OCI-LY1 (cell line): ENCODE data around the gene DCLRE1A.

Source experiments
- H2AFZ ChIP-seq: fragments of 200-600 bp; sonication (generic), shearing (Covaris generic); 2 replicates; pipeline ENCODE4 v1.6.0; 2014; ENCODE audit warnings: antibody characterized with exemption, mild to moderate bottlenecking, low read length
- H3F3A ChIP-seq: fragments of 200-600 bp; sonication (generic), shearing (Covaris generic); 2 replicates; pipeline ENCODE4 v1.6.0; 2014; ENCODE audit warnings: mild to moderate bottlenecking, antibody characterized with exemption, low read length, moderate library complexity; ENCODE audit not compliant: insufficient read depth
- H3K27ac ChIP-seq: fragments of 200-600 bp; sonication (generic); 2 replicates; pipeline ENCODE4 v1.5.1; 2014; ENCODE audit warnings: low read length, mixed run types, mild to moderate bottlenecking, low read depth; ENCODE audit not compliant: poor library complexity, severe bottlenecking
- H3K27me3 ChIP-seq: fragments of 200-600 bp; sonication (generic); 2 replicates; pipeline ENCODE4 v1.6.0; 2014; ENCODE audit warnings: antibody characterized with exemption, mild to moderate bottlenecking, low read length, moderate library complexity; ENCODE audit not compliant: insufficient read depth
- H3K36me3 ChIP-seq: fragments of 200-600 bp; sonication (generic); 2 replicates; pipeline ENCODE4 v1.6.1; 2014; ENCODE audit warnings: mild to moderate bottlenecking, antibody characterized with exemption, low read length, moderate library complexity, mixed read lengths; ENCODE audit not compliant: insufficient read depth
- H3K4me1 ChIP-seq: fragments of 200-600 bp; sonication (generic); 2 replicates; pipeline ENCODE4 v1.5.1; 2014; ENCODE audit warnings: mild to moderate bottlenecking, low read length, moderate library complexity; ENCODE audit not compliant: insufficient read depth, severe bottlenecking
- H3K4me2 ChIP-seq: fragments of 200-600 bp; sonication (generic), shearing (Covaris generic); 2 replicates; pipeline ENCODE4 v1.6.1; 2014; ENCODE audit warnings: low read length
- H3K4me3 ChIP-seq: fragments of 200-600 bp; sonication (generic); 2 replicates; pipeline ENCODE4 v1.5.1; 2014; ENCODE audit warnings: low read length, low read depth, mild to moderate bottlenecking, mixed read lengths; ENCODE audit not compliant: poor library complexity, severe bottlenecking
- H3K79me2 ChIP-seq: fragments of 200-600 bp; shearing (Covaris generic); 2 replicates; pipeline ENCODE4 v1.6.1; 2016; ENCODE audit warnings: mixed run types, low read length, mixed read lengths; ENCODE audit not compliant: insufficient read depth
- H3K9ac ChIP-seq: fragments of 200-600 bp; sonication (generic), shearing (Covaris generic); 2 replicates; pipeline ENCODE4 v1.6.1; 2014; ENCODE audit warnings: mild to moderate bottlenecking, low read length, mixed read lengths
- H3K9me2 ChIP-seq: fragments of 200-600 bp; sonication (generic), shearing (Covaris generic); 2 replicates; pipeline ENCODE4 v1.6.1; 2014; ENCODE audit warnings: low read depth, mild to moderate bottlenecking, low read length, mixed read lengths
- H3K9me3 ChIP-seq: fragments of 200-600 bp; shearing (Covaris generic); 2 replicates; pipeline ENCODE4 v1.6.1; 2014; ENCODE audit warnings: low read length, mixed read lengths
- H4K20me1 ChIP-seq: fragments of 200-600 bp; sonication (generic), shearing (Covaris generic); 2 replicates; pipeline ENCODE4 v1.6.0; 2016; ENCODE audit warnings: mild to moderate bottlenecking, low read length; ENCODE audit not compliant: insufficient read depth
- EZH2 ChIP-seq: fragments of 200-600 bp; sonication (generic), shearing (Covaris generic); IDR thresholded peaks from 2 replicates; pipeline ENCODE4 v1.8.0; 2017; ENCODE audit warnings: borderline replicate concordance, mixed run types, mild to moderate bottlenecking, antibody characterized with exemption, low read length, moderate library complexity, mixed read lengths
- TF ChIP-seq, protein P1 (sequence below): fragments of 200-600 bp; sonication (generic), shearing (Covaris generic); IDR thresholded peaks from 2 replicates; pipeline ENCODE4 v1.5.1; 2017; ENCODE audit warnings: mild to moderate bottlenecking, antibody characterized with exemption, low read length, moderate library complexity, mixed read lengths

Gene DCLRE1A

DNA sequence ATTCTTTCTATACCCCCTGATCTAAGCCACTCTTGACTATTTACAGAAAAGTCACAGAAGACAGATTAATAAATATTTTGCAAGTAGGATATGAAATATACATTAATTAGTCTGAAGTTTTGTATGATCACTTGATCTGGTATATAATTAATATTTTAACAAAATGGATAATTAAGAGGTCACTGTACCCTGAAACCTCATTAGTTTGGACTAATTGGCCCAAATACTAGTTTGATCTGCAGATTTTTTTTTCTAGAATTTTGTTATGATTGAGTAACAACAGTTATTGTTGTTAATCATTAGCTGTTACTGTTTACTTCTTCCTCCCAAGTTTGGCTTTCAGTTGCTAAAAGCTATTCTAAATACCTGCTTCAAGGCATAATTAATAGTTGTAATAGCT is 3.3 kb upstream of the DCLRE1A start:
- Histone ChIP-seq H3K9me3 (peaks cover 8% of the 10 kb centered on the region), H3K4me1 (peaks cover 41% of the 10 kb centered on the region), H3K36me3 (peaks cover 43% of the 10 kb centered on the region), H2AFZ (no peak overlapping the region), H3K4me3 (no peak overlapping the region), H3K79me2 (peaks cover 29% of the 10 kb centered on the region), H4K20me1 (no peaks in the 10 kb centered on the region), H3K27me3 (no peaks in the 10 kb centered on the region), H3F3A (no peaks in the 10 kb centered on the region), H3K27ac (no peak overlapping the region), H3K9me2 (no peaks in the 10 kb centered on the region), H3K4me2 (peak overlapping the region; percentile 93), H3K9ac (no peak overlapping the region)
- TF ChIP-seq, protein P1, sequence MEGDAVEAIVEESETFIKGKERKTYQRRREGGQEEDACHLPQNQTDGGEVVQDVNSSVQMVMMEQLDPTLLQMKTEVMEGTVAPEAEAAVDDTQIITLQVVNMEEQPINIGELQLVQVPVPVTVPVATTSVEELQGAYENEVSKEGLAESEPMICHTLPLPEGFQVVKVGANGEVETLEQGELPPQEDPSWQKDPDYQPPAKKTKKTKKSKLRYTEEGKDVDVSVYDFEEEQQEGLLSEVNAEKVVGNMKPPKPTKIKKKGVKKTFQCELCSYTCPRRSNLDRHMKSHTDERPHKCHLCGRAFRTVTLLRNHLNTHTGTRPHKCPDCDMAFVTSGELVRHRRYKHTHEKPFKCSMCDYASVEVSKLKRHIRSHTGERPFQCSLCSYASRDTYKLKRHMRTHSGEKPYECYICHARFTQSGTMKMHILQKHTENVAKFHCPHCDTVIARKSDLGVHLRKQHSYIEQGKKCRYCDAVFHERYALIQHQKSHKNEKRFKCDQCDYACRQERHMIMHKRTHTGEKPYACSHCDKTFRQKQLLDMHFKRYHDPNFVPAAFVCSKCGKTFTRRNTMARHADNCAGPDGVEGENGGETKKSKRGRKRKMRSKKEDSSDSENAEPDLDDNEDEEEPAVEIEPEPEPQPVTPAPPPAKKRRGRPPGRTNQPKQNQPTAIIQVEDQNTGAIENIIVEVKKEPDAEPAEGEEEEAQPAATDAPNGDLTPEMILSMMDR: no peak

DNA sequence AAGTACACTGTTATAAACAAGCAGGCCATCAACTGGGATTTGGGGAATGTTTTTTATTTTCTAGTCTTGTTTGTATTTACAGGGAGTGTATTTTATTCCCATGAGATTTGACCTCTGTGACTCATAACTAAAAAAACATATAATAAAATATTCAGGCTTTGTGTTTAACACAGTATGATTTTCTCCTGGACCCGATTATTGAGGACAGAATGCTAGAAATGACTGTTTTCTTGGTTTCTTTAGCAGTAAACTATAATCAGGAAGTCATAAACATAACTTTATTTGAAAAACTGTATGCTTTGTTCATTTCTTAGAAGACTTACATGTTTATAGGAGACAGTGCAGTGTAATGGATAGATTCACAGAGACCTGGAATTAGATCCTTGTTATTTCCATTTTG is 2.7 kb upstream of the DCLRE1A start:
- Histone ChIP-seq H3K27me3 (no peaks in the 10 kb centered on the region), H3F3A (no peaks in the 10 kb centered on the region), H4K20me1 (no peaks in the 10 kb centered on the region), H3K36me3 (peaks cover 36% of the 10 kb centered on the region), H3K4me1 (peaks cover 47% of the 10 kb centered on the region), H3K9me2 (no peaks in the 10 kb centered on the region), H3K79me2 (peaks cover 29% of the 10 kb centered on the region), H2AFZ (no peak overlapping the region), H3K9ac (peak overlapping the region; percentile 94), H3K27ac (no peak overlapping the region), H3K9me3 (peaks cover 8% of the 10 kb centered on the region), H3K4me2 (peak overlapping the region; percentile 93), H3K4me3 (peak overlapping the region; percentile 92)
- TF ChIP-seq, protein P1: no peak
- no peak for TF ChIP-seq EZH2

DNA sequence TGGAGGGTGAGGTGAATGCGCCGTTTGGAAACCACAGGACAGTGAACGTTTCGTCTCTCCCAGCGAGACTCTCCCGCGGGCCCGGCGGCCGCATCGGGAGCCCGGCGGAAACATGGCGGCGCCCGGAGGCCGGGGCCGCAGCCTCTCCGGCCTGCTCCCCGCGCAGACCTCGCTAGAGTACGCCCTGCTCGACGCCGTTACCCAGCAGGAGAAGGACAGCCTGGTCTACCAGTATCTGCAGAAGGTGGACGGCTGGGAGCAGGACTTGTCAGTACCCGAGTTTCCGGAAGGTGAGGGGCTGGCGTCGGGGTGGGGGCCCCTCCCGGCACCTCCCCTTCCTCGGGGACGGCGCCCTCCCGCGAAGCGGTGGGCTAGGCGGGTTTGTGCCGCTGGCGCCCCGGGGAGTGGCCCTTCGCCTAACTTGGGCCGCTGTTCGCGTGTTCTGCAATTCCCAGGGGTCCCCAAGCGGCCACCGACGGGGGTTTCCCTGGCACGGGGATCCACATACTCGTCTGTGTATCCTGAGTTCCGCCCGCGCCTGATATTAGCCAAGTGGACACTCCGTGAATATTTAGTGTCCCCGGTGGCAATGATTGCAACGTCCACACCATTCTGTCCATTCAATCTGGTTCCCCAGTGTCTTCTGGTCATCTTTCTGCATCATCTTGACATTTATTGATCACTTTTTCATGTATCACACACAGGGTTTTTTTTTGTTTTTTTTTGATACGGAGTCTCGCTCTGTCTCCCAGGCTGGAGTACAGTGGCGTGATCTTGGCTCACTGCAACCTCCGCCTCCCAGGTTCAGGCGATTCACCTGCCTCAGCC is 1.1 kb upstream of the DCLRE1A start:
- peaks cover 29% of the 10 kb centered on the region for H3K79me2 ChIP-seq
- H3K9me3 ChIP-seq: no peaks in the 10 kb centered on the region
- peak overlapping the region; percentile 92 for H3K4me3 ChIP-seq
- peaks cover 20% of the 10 kb centered on the region for H3K36me3 ChIP-seq
- peak overlapping the region; percentile 95 for H2AFZ ChIP-seq
- H3K9me2 ChIP-seq: no peaks in the 10 kb centered on the region
- H4K20me1 ChIP-seq: no peaks in the 10 kb centered on the region
- peak overlapping the region; percentile 94 for H3K9ac ChIP-seq
- no peaks in the 10 kb centered on the region for H3F3A ChIP-seq
- H3K4me2 ChIP-seq: peak overlapping the region; percentile 93
- H3K27me3 ChIP-seq: no peaks in the 10 kb centered on the region
- TF ChIP-seq, protein P1: no peak
- TF ChIP-seq EZH2: no peak
- peaks cover 63% of the 10 kb centered on the region for H3K4me1 ChIP-seq
- H3K27ac ChIP-seq: peak overlapping the region; percentile 76
